ENCODE results near the gene PARP4.
A peak's percentile ranks its signal among the peaks of the same experiment; 100 is the strongest.

- peak; percentile 22; the same call in 1 of the 2 replicates for TF ChIP-seq CTCF (IDR thresholded peaks at IDR 0.05; ENCODE audit: low read length)
- TF ChIP-seq EZH2 (IDR thresholded peaks at IDR 0.05; ENCODE audit: borderline replicate concordance, low read length) = no peak
These were observed 27.9 kb upstream of the PARP4 start for GRCh38 chr13:24540236-24541126.

All from OCI-LY1 (cell line).